ENCODE measurements around the gene IL17A. TPM values are rescaled to one million over a fixed set of nuclear protein-coding genes. Genes with fewer than 3 reads are reported as not detected.

IL17A gene
- total and polyA plus RNA-seq, 4 donors, result 0.14 TPM; not detected in 3

- no peak for ATAC-seq (ENCODE audit: insufficient read depth, low FRiP score)
Observed at GRCh38 chr6:52176550-52176949, 9.6 kb upstream of the IL17A start.

GRCh38 chr6:52177961-52178360 is 8.2 kb upstream of the IL17A start:
- no peak overlapping the region for H3K27ac ChIP-seq (ENCODE audit: low read depth in 1 of 2, low read length in 1 of 2)
- no peak for ATAC-seq (ENCODE audit: insufficient read depth, low FRiP score)
- peaks cover 0 to 4% (median 0%) of the 10 kb centered on the region in 4 donors for H3K9me3 ChIP-seq (ENCODE audit: control insufficient read depth in 4 of 4, insufficient read depth in 3 of 4, low read length in 3 of 4)
- no peak overlapping the region for H3K9ac ChIP-seq (ENCODE audit: insufficient read depth in 1 of 2, low read length in 2 of 2)
- no peaks in the 10 kb centered on the region for H3K4me1 ChIP-seq (ENCODE audit: control insufficient read depth in 5 of 5, insufficient read depth in 5 of 5, low read length in 5 of 5)
- TF ChIP-seq CTCF (IDR thresholded peaks at IDR 0.05; ENCODE audit: control extremely low read depth, extremely low read depth), result no peak
- H3K36me3 ChIP-seq (ENCODE audit: control insufficient read depth in 4 of 4, insufficient read depth in 4 of 4, low read length in 4 of 4), result no peaks in the 10 kb centered on the region
- H3K27me3 ChIP-seq (ENCODE audit: control insufficient read depth in 3 of 3, insufficient read depth in 3 of 3, low read length in 2 of 3), result no peaks in the 10 kb centered on the region
- H3K4me3 ChIP-seq, result no peak overlapping the region
- no peak for DNase-seq

More at GRCh38 chr6:52176550-52176949, 9.6 kb upstream of the IL17A start:
- TF ChIP-seq CTCF (IDR thresholded peaks at IDR 0.05; ENCODE audit: control extremely low read depth, extremely low read depth), result no peak
- DNase-seq, result no peak
- Histone ChIP-seq H3K9me3 (ENCODE audit: control insufficient read depth in 4 of 4, insufficient read depth in 3 of 4, low read length in 3 of 4) (peaks cover 0 to 4% (median 0%) of the 10 kb centered on the region in 4 donors), H3K9ac (ENCODE audit: insufficient read depth in 1 of 2, low read length in 2 of 2) (no peak overlapping the region), H3K27me3 (ENCODE audit: control insufficient read depth in 3 of 3, insufficient read depth in 3 of 3, low read length in 2 of 3) (no peaks in the 10 kb centered on the region), H3K36me3 (ENCODE audit: control insufficient read depth in 4 of 4, insufficient read depth in 4 of 4, low read length in 4 of 4) (no peaks in the 10 kb centered on the region), H3K4me3 (no peak overlapping the region), H3K27ac (ENCODE audit: low read depth in 1 of 2, low read length in 1 of 2) (no peak overlapping the region), H3K4me1 (ENCODE audit: control insufficient read depth in 5 of 5, insufficient read depth in 5 of 5, low read length in 5 of 5) (no peaks in the 10 kb centered on the region)
- WGBS, 2 donors, result 47 to 58% methylated on average over 1 of the region's 1 CpG

GRCh38 chr6:52180787-52181558 is 5.2 kb upstream of the IL17A start:
- H3K27me3 ChIP-seq (ENCODE audit: control insufficient read depth in 3 of 3, insufficient read depth in 3 of 3, low read length in 2 of 3), result no peaks in the 10 kb centered on the region
- no peaks in the 10 kb centered on the region for H3K36me3 ChIP-seq (ENCODE audit: control insufficient read depth in 4 of 4, insufficient read depth in 4 of 4, low read length in 4 of 4)
- TF ChIP-seq CTCF (IDR thresholded peaks at IDR 0.05; ENCODE audit: control extremely low read depth, extremely low read depth), result no peak
- H3K4me3 ChIP-seq, result no peak overlapping the region
- ATAC-seq (ENCODE audit: insufficient read depth, low FRiP score) (no peak), DNase-seq (no peak)
- H3K4me1 ChIP-seq (ENCODE audit: control insufficient read depth in 5 of 5, insufficient read depth in 5 of 5, low read length in 5 of 5), result no peaks in the 10 kb centered on the region
- 45 to 59% methylated on average over 5 of the region's 5 CpGs for WGBS, 2 donors
- H3K9me3 ChIP-seq (ENCODE audit: control insufficient read depth in 4 of 4, insufficient read depth in 3 of 4, low read length in 3 of 4), result peaks cover 0 to 4% (median 0%) of the 10 kb centered on the region in 4 donors
- no peak overlapping the region for H3K9ac ChIP-seq (ENCODE audit: insufficient read depth in 1 of 2, low read length in 2 of 2)
- H3K27ac ChIP-seq (ENCODE audit: low read depth in 1 of 2, low read length in 1 of 2), result no peak overlapping the region
